ENCODE results near the gene TFAP2A. TPM values are rescaled to one million over a fixed set of nuclear protein-coding genes. Genes with fewer than 3 reads are reported as not detected.

TFAP2A gene
- total RNA-seq, 1 donor from 2014 or later = 3.4 TPM

DNA sequence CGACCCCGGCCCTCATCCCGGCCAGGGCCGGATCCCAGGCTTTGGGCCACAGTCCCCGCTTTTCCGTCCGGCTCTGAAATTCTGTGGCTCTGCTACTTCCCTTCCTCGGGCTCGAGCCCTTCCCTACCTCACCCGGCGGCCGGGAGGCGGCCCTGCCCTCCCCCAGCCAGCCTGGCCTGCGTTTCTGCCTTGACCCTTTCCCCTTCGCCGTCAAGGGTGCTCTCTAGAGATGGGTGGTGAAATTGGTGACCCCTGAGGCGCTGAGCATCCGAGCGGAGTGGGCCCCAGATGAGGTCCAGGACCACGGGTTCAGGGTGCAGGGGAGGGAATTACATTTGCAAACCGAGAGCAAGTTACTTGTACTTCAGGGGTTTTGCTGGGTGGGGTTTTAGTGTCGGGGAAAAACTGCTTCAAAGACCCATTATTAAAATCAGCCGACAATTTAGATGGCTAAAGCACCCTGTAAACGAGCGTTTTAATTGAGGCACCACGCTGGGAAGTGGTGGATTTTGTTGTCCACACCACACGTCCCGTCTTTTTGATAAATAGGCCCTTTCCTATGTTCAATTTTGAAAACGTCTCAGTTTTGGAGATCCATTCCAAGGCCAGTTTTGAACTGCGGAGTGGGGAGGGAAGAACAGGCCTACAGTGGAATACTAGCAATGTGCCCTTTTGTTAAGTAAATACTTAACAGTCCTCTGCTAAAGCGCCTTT, 9.9 kb downstream of the TFAP2A start:
- FAIRE-seq (no peak), DNase-seq (ENCODE audit: low read depth) (peak; percentile 41)
- peaks cover 16% of the 10 kb centered on the region for H3K36me3 ChIP-seq (ENCODE audit: control insufficient read depth, insufficient read depth, low read length)
- TF ChIP-seq, protein P1, sequence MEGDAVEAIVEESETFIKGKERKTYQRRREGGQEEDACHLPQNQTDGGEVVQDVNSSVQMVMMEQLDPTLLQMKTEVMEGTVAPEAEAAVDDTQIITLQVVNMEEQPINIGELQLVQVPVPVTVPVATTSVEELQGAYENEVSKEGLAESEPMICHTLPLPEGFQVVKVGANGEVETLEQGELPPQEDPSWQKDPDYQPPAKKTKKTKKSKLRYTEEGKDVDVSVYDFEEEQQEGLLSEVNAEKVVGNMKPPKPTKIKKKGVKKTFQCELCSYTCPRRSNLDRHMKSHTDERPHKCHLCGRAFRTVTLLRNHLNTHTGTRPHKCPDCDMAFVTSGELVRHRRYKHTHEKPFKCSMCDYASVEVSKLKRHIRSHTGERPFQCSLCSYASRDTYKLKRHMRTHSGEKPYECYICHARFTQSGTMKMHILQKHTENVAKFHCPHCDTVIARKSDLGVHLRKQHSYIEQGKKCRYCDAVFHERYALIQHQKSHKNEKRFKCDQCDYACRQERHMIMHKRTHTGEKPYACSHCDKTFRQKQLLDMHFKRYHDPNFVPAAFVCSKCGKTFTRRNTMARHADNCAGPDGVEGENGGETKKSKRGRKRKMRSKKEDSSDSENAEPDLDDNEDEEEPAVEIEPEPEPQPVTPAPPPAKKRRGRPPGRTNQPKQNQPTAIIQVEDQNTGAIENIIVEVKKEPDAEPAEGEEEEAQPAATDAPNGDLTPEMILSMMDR (IDR thresholded peaks at IDR 0.05; ENCODE audit: insufficient read depth, low read length, severe bottlenecking) = no peak
- H3K4me3 ChIP-seq (ENCODE audit: low read depth, low read length) = peak overlapping the region; percentile 40
- H3K27me3 ChIP-seq (ENCODE audit: control insufficient read depth, insufficient read depth, low read length) = no peaks in the 10 kb centered on the region

GRCh38 chr6:10404107-10404798, 10.6 kb downstream of the TFAP2A start:
- Histone ChIP-seq H3K36me3 (ENCODE audit: control insufficient read depth, insufficient read depth, low read length) (peaks cover 14% of the 10 kb centered on the region), H3K4me3 (ENCODE audit: low read depth, low read length) (peak overlapping the region; percentile 40), H3K27me3 (ENCODE audit: control insufficient read depth, insufficient read depth, low read length) (no peaks in the 10 kb centered on the region)
- no peak for FAIRE-seq
- TF ChIP-seq, protein P1 (IDR thresholded peaks at IDR 0.05; ENCODE audit: insufficient read depth, low read length, severe bottlenecking) = peak; percentile 57
- peak; percentile 91 for DNase-seq (ENCODE audit: low read depth)

DNA sequence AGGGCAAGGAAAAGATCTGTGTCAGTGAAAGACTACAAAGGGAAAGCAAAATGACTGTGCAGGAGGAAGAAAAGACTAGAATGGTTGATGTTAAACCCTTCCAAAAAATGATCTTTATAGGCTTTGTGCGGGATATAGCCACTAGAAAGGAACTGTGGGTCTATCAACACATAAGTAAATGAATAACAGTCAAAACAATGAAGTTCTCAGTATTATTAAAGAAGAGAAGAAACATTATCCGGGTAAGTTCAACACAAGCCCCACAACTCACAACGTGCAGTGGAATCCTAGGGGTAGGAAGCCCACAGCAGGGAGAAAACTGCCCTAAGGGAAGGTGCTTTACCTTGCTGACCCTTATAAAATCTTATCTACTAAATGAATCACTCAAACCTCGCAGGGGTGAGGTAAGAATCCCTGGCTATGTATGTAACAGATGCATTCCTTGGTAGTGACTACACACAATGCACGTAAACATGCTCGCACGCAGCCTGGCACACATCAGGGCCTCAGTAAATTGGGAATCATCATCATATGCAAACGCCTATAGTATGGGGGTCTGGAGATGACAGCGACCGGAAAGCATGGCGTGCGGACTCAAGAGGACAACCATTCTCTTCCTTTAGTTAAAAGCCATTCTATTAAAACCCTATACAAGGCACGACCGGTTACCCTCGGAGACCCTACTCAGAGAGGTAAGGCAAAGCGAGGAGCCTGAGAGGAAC, 11.3 kb downstream of the TFAP2A start:
- DNase-seq (ENCODE audit: low read depth) (peak; percentile 98), FAIRE-seq (peak; percentile 91)
- TF ChIP-seq, protein P1 (IDR thresholded peaks at IDR 0.05; ENCODE audit: insufficient read depth, low read length, severe bottlenecking) = no peak
- Histone ChIP-seq H3K27me3 (ENCODE audit: control insufficient read depth, insufficient read depth, low read length) (no peaks in the 10 kb centered on the region), H3K36me3 (ENCODE audit: control insufficient read depth, insufficient read depth, low read length) (peaks cover 16% of the 10 kb centered on the region), H3K4me3 (ENCODE audit: low read depth, low read length) (peak overlapping the region; percentile 39)

GRCh38 chr6:10402648-10403311, 12.1 kb downstream of the TFAP2A start:
- TF ChIP-seq, protein P1 (IDR thresholded peaks at IDR 0.05; ENCODE audit: insufficient read depth, low read length, severe bottlenecking) = no peak
- FAIRE-seq (peak; percentile 36), DNase-seq (ENCODE audit: low read depth) (peak; percentile 18)
- Histone ChIP-seq H3K27me3 (ENCODE audit: control insufficient read depth, insufficient read depth, low read length) (no peaks in the 10 kb centered on the region), H3K4me3 (ENCODE audit: low read depth, low read length) (no peak overlapping the region), H3K36me3 (ENCODE audit: control insufficient read depth, insufficient read depth, low read length) (peaks cover 18% of the 10 kb centered on the region)

DNA sequence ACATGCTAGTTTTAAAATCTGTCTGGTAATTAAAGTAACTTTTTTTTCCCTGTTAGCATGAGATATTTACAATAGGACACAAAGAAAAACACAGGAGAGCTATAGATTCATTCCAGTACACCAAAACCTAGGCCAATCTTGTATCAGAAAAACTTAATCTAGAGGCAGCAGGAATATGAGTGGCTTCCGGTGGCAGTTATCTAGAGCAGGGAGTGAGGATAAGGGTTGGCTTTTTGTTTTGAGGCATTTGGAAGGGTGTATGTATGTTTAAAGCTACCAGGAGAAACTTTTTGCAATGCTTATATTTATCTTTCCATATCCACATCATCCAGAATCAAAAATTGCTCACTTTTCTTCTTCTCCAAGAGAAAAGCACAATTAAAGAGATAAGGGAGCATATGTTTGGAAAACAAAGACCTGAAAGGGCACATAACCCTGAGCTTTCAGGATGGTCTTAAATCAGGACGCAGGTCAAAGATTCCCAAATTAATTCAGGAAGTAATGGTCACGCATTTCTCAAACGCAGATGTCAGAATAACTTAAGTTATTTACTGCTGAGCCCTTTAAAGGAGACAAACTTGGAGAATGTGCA, 13.1 kb downstream of the TFAP2A start:
- Histone ChIP-seq H3K27me3 (ENCODE audit: control insufficient read depth, insufficient read depth, low read length) (no peaks in the 10 kb centered on the region), H3K4me3 (ENCODE audit: low read depth, low read length) (no peak overlapping the region), H3K36me3 (ENCODE audit: control insufficient read depth, insufficient read depth, low read length) (peaks cover 18% of the 10 kb centered on the region)
- DNase-seq (ENCODE audit: low read depth) (peak; percentile 8), FAIRE-seq (no peak)
- TF ChIP-seq, protein P1 (IDR thresholded peaks at IDR 0.05; ENCODE audit: insufficient read depth, low read length, severe bottlenecking) = no peak
